K562 (cell line): ENCODE results near the gene PGP. TPM values are rescaled to one million over a fixed set of nuclear protein-coding genes. Genes with fewer than 3 reads are reported as not detected.
A peak's percentile ranks its signal among the peaks of the same experiment; 100 is the strongest.

Experiments used
- CHAMP1 ChIP-seq: fragments of 450-650 bp; IDR thresholded peaks from 2 replicates; pipeline ENCODE4 v1.6.1; 2016; ENCODE audit warnings: mild to moderate bottlenecking
- CHD7 ChIP-seq: fragments of 200-600 bp; sonication (generic); IDR thresholded peaks from one replicate; pipeline ENCODE4 v1.6.1; 2012; ENCODE audit warnings: mild to moderate bottlenecking, low read depth, low read length, inconsistent platforms
- ETV1 ChIP-seq: fragments of 450-650 bp; conservative IDR thresholded peaks from 2 replicates; pipeline ENCODE4 v1.6.1; 2016; ENCODE audit warnings: missing genetic modification characterization, control low read depth, low read depth, missing compliant biosample characterization
- HCFC1 ChIP-seq: IDR thresholded peaks from 2 replicates; pipeline ENCODE4 v1.6.1; 2012; ENCODE audit warnings: low read depth, low read length, improper control_type of control experiment
- HNRNPH1 ChIP-seq: fragments of 200-400 bp; formaldehyde crosslinking; optimal IDR thresholded peaks from 2 replicates; pipeline ENCODE3; 2017; ENCODE audit warnings: low read depth, mild to moderate bottlenecking, low read length, moderate library complexity
- MBD2 ChIP-seq: sonication (generic); IDR thresholded peaks from 2 replicates; pipeline ENCODE4 v1.6.1; 2016; ENCODE audit warnings: low read depth, borderline replicate concordance
- NKRF ChIP-seq: fragments of 450-650 bp; IDR thresholded peaks from 2 replicates; pipeline ENCODE4 v1.6.1; 2016; ENCODE audit warnings: borderline replicate concordance
- SMAD1 ChIP-seq: fragments of 150-350 bp; IDR thresholded peaks from 2 replicates; pipeline ENCODE4 v1.6.1; 2014; ENCODE audit warnings: low read length, low read depth; ENCODE audit not compliant: partially characterized antibody
- TAF15 ChIP-seq: fragments of 200-400 bp; formaldehyde crosslinking; IDR thresholded peaks from 2 replicates; pipeline ENCODE4 v1.6.1; 2017; ENCODE audit warnings: mild to moderate bottlenecking, low read depth, low read length, moderate library complexity
- TGIF2 ChIP-seq: sonication (generic); formaldehyde crosslinking; IDR thresholded peaks from 2 replicates; pipeline ENCODE4 v1.8.1; 2022; ENCODE audit warnings: mild to moderate bottlenecking, missing genetic modification reagents, moderate library complexity
- polyA plus RNA-seq, 8 experiments: library from polyadenylated mRNA; depleted of rRNA in 4 of 8; stranded (reverse) in 5 of 8; unstranded in 3 of 8; fragments of >200 nt; fragmentation: Nextera tagmentation in 2 of 8; fragmentation: Illumina TruSeq in 1 of 8; extraction: Ambion mirVana in 2 of 8; extraction: Trizol in 1 of 8; gene quantifications; 2 replicates each; pipeline versions ENCODE4 v1.2.1 to v1.2.3, GENCODE V29; 2011 to 2014; ENCODE audit warnings: inconsistent platforms in 1 of 8, missing spikeins in 1 of 8
- total RNA-seq, 7 experiments: library from RNA; depleted of rRNA in 6 of 7; stranded (reverse); fragments of >200 nt in 6 of 7; fragmentation: Illumina TruSeq in 2 of 7; extraction: Trizol in 2 of 7; gene quantifications; 2 replicates each; pipeline versions ENCODE4 v1.2.1 to v1.2.3, GENCODE V29; 2011 to 2021; ENCODE audit warnings: low replicate concordance in 1 of 7
- TF ChIP-seq, protein P1 (sequence below): fragments of 250-450 bp; sonication (Bioruptor Pico); IDR thresholded peaks from 2 replicates; pipeline ENCODE4 v1.5.0; 2020; ENCODE audit warnings: mild to moderate bottlenecking

PGP gene
- total and polyA plus RNA-seq, 9 of the 15 experiments (the other 6 are each of a cell fraction or from before 2014, with no cell fraction given), result 1.1 to 57.6 (median 19.6) TPM

- TF ChIP-seq NKRF (peak; percentile 48; the same call in 1 of the 2 replicates), CHD7 (no peak), HNRNPH1 (no peak), MBD2 (no peak), TAF15 (no peak), TGIF2 (CRISPR knock-in tag) (no peak), SMAD1 (no peak), ETV1 (tag) (no peak), HCFC1 (no peak), CHAMP1 (no peak)
- TF ChIP-seq, protein P1, sequence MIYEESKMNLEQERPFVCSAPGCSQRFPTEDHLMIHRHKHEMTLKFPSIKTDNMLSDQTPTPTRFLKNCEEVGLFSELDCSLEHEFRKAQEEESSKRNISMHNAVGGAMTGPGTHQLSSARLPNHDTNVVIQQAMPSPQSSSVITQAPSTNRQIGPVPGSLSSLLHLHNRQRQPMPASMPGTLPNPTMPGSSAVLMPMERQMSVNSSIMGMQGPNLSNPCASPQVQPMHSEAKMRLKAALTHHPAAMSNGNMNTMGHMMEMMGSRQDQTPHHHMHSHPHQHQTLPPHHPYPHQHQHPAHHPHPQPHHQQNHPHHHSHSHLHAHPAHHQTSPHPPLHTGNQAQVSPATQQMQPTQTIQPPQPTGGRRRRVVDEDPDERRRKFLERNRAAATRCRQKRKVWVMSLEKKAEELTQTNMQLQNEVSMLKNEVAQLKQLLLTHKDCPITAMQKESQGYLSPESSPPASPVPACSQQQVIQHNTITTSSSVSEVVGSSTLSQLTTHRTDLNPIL (CRISPR knock-in tag), result no peak
Measured at GRCh38 chr16:2205967-2206313, 8.7 kb downstream of the PGP start (continued).
